GM19025 (cell line): ENCODE measurements around the gene SUCLA2.
"Not testable (repeated sequence)": the region's sequence is repeated elsewhere in the genome, so short reads cannot be mapped to it uniquely, and the experiment has no call there.

ENCODE experiments used
- ATAC-seq: cut with Tn5 transposase; IDR thresholded peaks from one replicate; pipeline ENCODE4 v1.9.1; 2021; ENCODE audit warnings: mild to moderate bottlenecking, low read depth, moderate library complexity; ENCODE audit not compliant: unreplicated experiment

SUCLA2 gene

GRCh38 chr13:47997384-47997783, 3.7 kb downstream of the SUCLA2 start:
- ATAC-seq = no peak

- ATAC-seq = no peak
Measured at GRCh38 chr13:47991859-47992258, 9.2 kb downstream of the SUCLA2 start.

GRCh38 chr13:47990920-47991466, 10.1 kb downstream of the SUCLA2 start:
- ATAC-seq = no peak

GRCh38 chr13:47990427-47990826, 10.6 kb downstream of the SUCLA2 start:
- ATAC-seq = no peak

GRCh38 chr13:47983070-47983469, 18.0 kb downstream of the SUCLA2 start:
- no peak for ATAC-seq

- no peak for ATAC-seq
Measured at GRCh38 chr13:47976325-47976724, 24.7 kb downstream of the SUCLA2 start.

- ATAC-seq = no peak
Measured at GRCh38 chr13:47964863-47965262, 36.2 kb downstream of the SUCLA2 start.

- no peak for ATAC-seq
Measured at GRCh38 chr13:47962237-47962636, 38.8 kb downstream of the SUCLA2 start.

- no peak for ATAC-seq
Measured at GRCh38 chr13:47959468-47960247, 41.4 kb downstream of the SUCLA2 start.

- no peak for ATAC-seq
Measured at GRCh38 chr13:47957073-47957472, 44.0 kb downstream of the SUCLA2 start.

- ATAC-seq = no peak
Measured at GRCh38 chr13:47955836-47956235, 45.2 kb downstream of the SUCLA2 start.

GRCh38 chr13:47949799-47950198, 51.3 kb downstream of the SUCLA2 start:
- no peak for ATAC-seq

GRCh38 chr13:47945738-47946137, 55.3 kb downstream of the SUCLA2 start:
- no peak for ATAC-seq

- ATAC-seq = not testable (repeated sequence)
Measured at GRCh38 chr13:47945146-47945545, 55.9 kb downstream of the SUCLA2 start.

- no peak for ATAC-seq
Measured at GRCh38 chr13:47934371-47934770, 66.7 kb downstream of the SUCLA2 start.

- ATAC-seq = no peak
Measured at GRCh38 chr13:47932950-47933923, 67.8 kb downstream of the SUCLA2 start.

GRCh38 chr13:47930649-47931165, 70.4 kb downstream of the SUCLA2 start:
- ATAC-seq = no peak

- ATAC-seq = no peak
Measured at GRCh38 chr13:47929156-47929555, 71.9 kb downstream of the SUCLA2 start.

GRCh38 chr13:47917022-47917574, 84.0 kb downstream of the SUCLA2 start:
- no peak for ATAC-seq

- ATAC-seq = no peak
Measured at GRCh38 chr13:47908197-47908902, 92.7 kb downstream of the SUCLA2 start.
